Peyer's patch (tissue), 4 donors: Measurements from ENCODE around the gene CD248.

Experiments
- CTCF ChIP-seq, 6 experiments: fragments of 450-650 bp in 4 of 6; fragments of 200-600 bp in 2 of 6; sonication (generic) in 1 of 6; IDR thresholded peaks; one replicate each; pipeline ENCODE4 v1.5.1; 2017 to 2019; ENCODE audit warnings: antibody characterized with exemption in 6 of 6, mild to moderate bottlenecking in 3 of 6, moderate library complexity in 1 of 6
- POLR2A ChIP-seq, 2 donors: fragments of 450-650 bp; IDR thresholded peaks; one replicate each; pipeline ENCODE4 v1.5.1; 2017; ENCODE audit warnings: antibody characterized with exemption in 2 of 2, mild to moderate bottlenecking in 2 of 2, moderate library complexity in 2 of 2

- no peak for TF ChIP-seq POLR2A (IDR thresholded peaks at IDR 0.05)
- TF ChIP-seq CTCF (IDR thresholded peaks at IDR 0.05), result no peak
These were observed 24.0 kb upstream of the CD248 start for GRCh38 chr11:66340596-66341501.
